AG04450 (cell line): ENCODE results near the gene CERKL. TPM values are rescaled to one million over a fixed set of nuclear protein-coding genes. Genes with fewer than 3 reads are reported as not detected.

Source experiments
- CTCF ChIA-PET: fragments of 300-600, 350-600 bp; formaldehyde crosslinking; extraction: SDS; loops from one replicate; lab custom pipeline; 2022; ENCODE audit warnings: antibody characterized with exemption, inconsistent platforms; lab: Charles Lee
- POLR2A ChIA-PET: fragments of 350-600 bp; formaldehyde crosslinking; extraction: SDS; loops from one replicate; lab custom pipeline; 2021; ENCODE audit warnings: antibody characterized with exemption, inconsistent platforms; lab: Yijun Ruan, JAX
- DNase-seq: peaks from one replicate; pipeline ENCODE4 v3.0.0-alpha.2; 2011; ENCODE audit warnings: low read depth, low spot score
- H3K27ac ChIP-seq: one replicate; pipeline ENCODE4 v1.5.1; 2012; ENCODE audit warnings: low read depth, low read length, control low read depth
- H3K27me3 ChIP-seq: one replicate; pipeline ENCODE4 v1.6.0; 2012; ENCODE audit warnings: low read length; ENCODE audit not compliant: control insufficient read depth, insufficient read depth
- H3K4me3 ChIP-seq: 2 replicates; pipeline ENCODE4 v1.5.1; 2011; ENCODE audit warnings: mild to moderate bottlenecking, low read depth, low read length, control low read depth
- H3K9me3 ChIP-seq: 2 replicates; pipeline ENCODE4 v1.5.1; 2012; ENCODE audit warnings: low read length; ENCODE audit not compliant: control insufficient read depth, insufficient read depth
- CTCF ChIP-seq: IDR thresholded peaks from 2 replicates; pipeline ENCODE4 v1.5.1; 2011; ENCODE audit warnings: low read depth, low read length, control low read depth, inconsistent platforms
- polyA plus RNA-seq: library from polyadenylated mRNA; depleted of rRNA; stranded (reverse); fragments of >200 nt; gene quantifications from 2 replicates; pipeline ENCODE4 v1.2.3, GENCODE V29; 2011

CERKL gene
- polyA plus RNA-seq, 1 experiment: 0.09 TPM

GRCh38 chr2:181675254-181675653, 18.3 kb upstream of the CERKL start:
- CTCF ChIA-PET: no interaction called here
- Histone ChIP-seq H3K27me3 (peaks cover 26% of the 10 kb centered on the region), H3K27ac (no peak overlapping the region), H3K9me3 (peaks cover 12% of the 10 kb centered on the region; the same call in 1 of the 2 replicates), H3K4me3 (no peak overlapping the region)
- no peak for TF ChIP-seq CTCF
- POLR2A ChIA-PET: interaction anchor here (0.7 kb wide), 1 partner anchor 1110 kb away, joined by 4 read pairs; no protein-coding TSS in a partner anchor
- DNase-seq: no peak

GRCh38 chr2:181674461-181674860, 17.6 kb upstream of the CERKL start:
- POLR2A ChIA-PET: no interaction called here

GRCh38 chr2:181673173-181673572, 16.3 kb upstream of the CERKL start:
- H3K9me3 ChIP-seq: peaks cover 6% of the 10 kb centered on the region; the same call in 1 of the 2 replicates
- no peak for DNase-seq
- no peak overlapping the region for H3K27ac ChIP-seq
- POLR2A ChIA-PET: no interaction called here
- H3K27me3 ChIP-seq: peaks cover 6% of the 10 kb centered on the region
- CTCF ChIA-PET: interaction anchor here (1.0 kb wide), 1 partner anchor 1548 kb away, joined by 6 read pairs; no protein-coding TSS in a partner anchor
- H3K4me3 ChIP-seq: no peak overlapping the region
- TF ChIP-seq CTCF: no peak

More at GRCh38 chr2:181674461-181674860, 17.6 kb upstream of the CERKL start:
- no peak for DNase-seq
- Histone ChIP-seq H3K27ac (no peak overlapping the region), H3K9me3 (peaks cover 12% of the 10 kb centered on the region; the same call in 1 of the 2 replicates), H3K4me3 (no peak overlapping the region), H3K27me3 (peaks cover 19% of the 10 kb centered on the region)
- no peak for TF ChIP-seq CTCF
- CTCF ChIA-PET: no interaction called here

- H3K4me3 ChIP-seq: no peak overlapping the region
- ChIA-PET CTCF (interaction anchor here (0.9 kb wide), 1 partner anchor 99 kb away, joined by 3 read pairs; no protein-coding TSS in a partner anchor), POLR2A (no interaction called here)
- no peak for TF ChIP-seq CTCF
- no peak for DNase-seq
- peaks cover 2% of the 10 kb centered on the region for H3K27me3 ChIP-seq
- no peaks in the 10 kb centered on the region for H3K9me3 ChIP-seq
- no peak overlapping the region for H3K27ac ChIP-seq
These were observed 15.5 kb upstream of the CERKL start for GRCh38 chr2:181672255-181673008.

- H3K27ac ChIP-seq: no peak overlapping the region
- peaks cover 5% of the 10 kb centered on the region for H3K27me3 ChIP-seq
- TF ChIP-seq CTCF: no peak
- peaks cover 3% of the 10 kb centered on the region; the same call in 1 of the 2 replicates for H3K9me3 ChIP-seq
- no peak overlapping the region for H3K4me3 ChIP-seq
- DNase-seq: no peak
- ChIA-PET POLR2A (no interaction called here), CTCF (no interaction called here)
These were observed 13.7 kb upstream of the CERKL start for GRCh38 chr2:181670632-181671031.
